DND-41 (cell line): ENCODE data around the gene MYO1B.

Experiments
- EZH2 ChIP-seq: IDR thresholded peaks from 3 replicates; pipeline ENCODE4 v1.6.1; 2012; ENCODE audit warnings: borderline replicate concordance, low read depth, mild to moderate bottlenecking, moderate library complexity, low read length, inconsistent platforms; ENCODE audit not compliant: severe bottlenecking
- TF ChIP-seq, protein P1 (sequence below): IDR thresholded peaks from 2 replicates; pipeline ENCODE4 v1.5.1; 2012; ENCODE audit warnings: borderline replicate concordance, low read length, moderate library complexity, mild to moderate bottlenecking; ENCODE audit not compliant: poor library complexity, severe bottlenecking; ENCODE audit errors: extremely low read depth

DNA sequence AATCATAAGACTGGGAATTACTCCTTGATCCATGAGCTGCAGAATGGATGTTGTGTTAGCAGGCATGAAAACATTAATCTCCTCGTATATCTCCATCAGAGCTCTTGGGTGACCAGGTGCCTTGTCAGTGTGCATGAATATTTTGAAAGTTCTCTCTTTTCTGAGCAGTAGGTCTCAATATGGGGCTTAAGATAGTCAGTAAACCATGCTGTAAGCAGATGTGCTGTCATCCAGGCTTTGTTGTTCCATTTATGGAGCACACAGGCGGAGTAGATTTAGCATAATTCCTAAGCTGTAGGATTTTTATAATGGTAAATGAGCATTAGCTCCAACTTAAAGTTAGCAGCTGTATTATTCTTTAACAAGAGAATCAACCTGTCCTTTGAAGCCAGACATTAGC lies 160.3 kb downstream of the MYO1B start:
- TF ChIP-seq, protein P1, sequence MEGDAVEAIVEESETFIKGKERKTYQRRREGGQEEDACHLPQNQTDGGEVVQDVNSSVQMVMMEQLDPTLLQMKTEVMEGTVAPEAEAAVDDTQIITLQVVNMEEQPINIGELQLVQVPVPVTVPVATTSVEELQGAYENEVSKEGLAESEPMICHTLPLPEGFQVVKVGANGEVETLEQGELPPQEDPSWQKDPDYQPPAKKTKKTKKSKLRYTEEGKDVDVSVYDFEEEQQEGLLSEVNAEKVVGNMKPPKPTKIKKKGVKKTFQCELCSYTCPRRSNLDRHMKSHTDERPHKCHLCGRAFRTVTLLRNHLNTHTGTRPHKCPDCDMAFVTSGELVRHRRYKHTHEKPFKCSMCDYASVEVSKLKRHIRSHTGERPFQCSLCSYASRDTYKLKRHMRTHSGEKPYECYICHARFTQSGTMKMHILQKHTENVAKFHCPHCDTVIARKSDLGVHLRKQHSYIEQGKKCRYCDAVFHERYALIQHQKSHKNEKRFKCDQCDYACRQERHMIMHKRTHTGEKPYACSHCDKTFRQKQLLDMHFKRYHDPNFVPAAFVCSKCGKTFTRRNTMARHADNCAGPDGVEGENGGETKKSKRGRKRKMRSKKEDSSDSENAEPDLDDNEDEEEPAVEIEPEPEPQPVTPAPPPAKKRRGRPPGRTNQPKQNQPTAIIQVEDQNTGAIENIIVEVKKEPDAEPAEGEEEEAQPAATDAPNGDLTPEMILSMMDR, result no peak
- no peak for TF ChIP-seq EZH2
